Progenitor cell of endocrine pancreas (in vitro differentiated cells): ENCODE data around the gene DPP6. TPM values are rescaled to one million over a fixed set of nuclear protein-coding genes. Genes with fewer than 3 reads are reported as not detected.

ENCODE experiments used
- DNase-seq: peaks from one replicate; pipeline ENCODE4 v3.0.0; 2021; ENCODE audit warnings: low spot score; ENCODE audit not compliant: unreplicated experiment
- H3K27ac Mint-ChIP-seq: 2 replicates; pipeline ENCODE4 v1.8.0; 2021; ENCODE audit warnings: mild to moderate bottlenecking, moderate library complexity, mixed read lengths
- H3K27me3 Mint-ChIP-seq: 2 replicates; pipeline ENCODE4 v1.8.0; 2021; ENCODE audit warnings: mixed read lengths
- H3K36me3 Mint-ChIP-seq: 2 replicates; pipeline ENCODE4 v1.8.0; 2022; ENCODE audit warnings: mixed read lengths; ENCODE audit not compliant: insufficient read depth
- H3K4me1 Mint-ChIP-seq: 2 replicates; pipeline ENCODE4 v1.8.0; 2021; ENCODE audit warnings: low read depth, mixed read lengths
- H3K4me3 Mint-ChIP-seq: 2 replicates; pipeline ENCODE4 v1.8.0; 2021; ENCODE audit warnings: low read depth, mild to moderate bottlenecking, moderate library complexity, mixed read lengths
- H3K9me3 Mint-ChIP-seq: 2 replicates; pipeline ENCODE4 v1.8.0; 2021; ENCODE audit warnings: low read depth, mixed read lengths
- total RNA-seq: library from RNA; stranded (reverse); gene quantifications from 2 replicates; pipeline ENCODE4 v1.2.1, GENCODE V29; 2021
- TF ChIP-seq, protein P1 (sequence below): fragments of 200-600 bp; sonication (generic); IDR thresholded peaks from one replicate; pipeline ENCODE4 v1.5.0; 2021; ENCODE audit warnings: antibody characterized with exemption, mild to moderate bottlenecking; ENCODE audit not compliant: unreplicated experiment

The DPP6 gene
- total RNA-seq, 1 donor from 2014 or later, result 13.4 TPM

DNA sequence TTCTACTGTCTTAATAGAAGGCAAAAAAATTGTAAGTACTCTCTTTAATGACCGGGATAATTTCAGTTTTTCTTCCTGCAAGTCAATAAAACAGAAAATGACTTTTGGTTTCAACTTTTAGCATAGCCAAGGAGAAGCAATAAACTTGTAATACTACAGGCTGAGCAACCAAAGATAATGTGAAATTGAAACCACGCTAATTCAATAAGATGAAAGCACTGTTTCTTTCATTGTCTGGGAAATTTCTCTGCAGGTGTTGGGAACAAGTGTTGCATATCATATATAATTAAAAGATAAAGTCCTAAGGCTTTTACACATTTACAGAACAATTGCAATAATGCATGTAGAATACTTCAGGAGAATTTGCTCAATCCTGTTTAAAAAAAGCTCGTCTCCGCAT lies 488.4 kb downstream of the DPP6 start:
- Mint-ChIP-seq H3K4me3 (no peak overlapping the region), H3K9me3 (peaks cover 4% of the 10 kb centered on the region), H3K27me3 (no peaks in the 10 kb centered on the region), H3K4me1 (peaks cover 6% of the 10 kb centered on the region), H3K36me3 (no peaks in the 10 kb centered on the region), H3K27ac (no peak overlapping the region)
- TF ChIP-seq, protein P1, sequence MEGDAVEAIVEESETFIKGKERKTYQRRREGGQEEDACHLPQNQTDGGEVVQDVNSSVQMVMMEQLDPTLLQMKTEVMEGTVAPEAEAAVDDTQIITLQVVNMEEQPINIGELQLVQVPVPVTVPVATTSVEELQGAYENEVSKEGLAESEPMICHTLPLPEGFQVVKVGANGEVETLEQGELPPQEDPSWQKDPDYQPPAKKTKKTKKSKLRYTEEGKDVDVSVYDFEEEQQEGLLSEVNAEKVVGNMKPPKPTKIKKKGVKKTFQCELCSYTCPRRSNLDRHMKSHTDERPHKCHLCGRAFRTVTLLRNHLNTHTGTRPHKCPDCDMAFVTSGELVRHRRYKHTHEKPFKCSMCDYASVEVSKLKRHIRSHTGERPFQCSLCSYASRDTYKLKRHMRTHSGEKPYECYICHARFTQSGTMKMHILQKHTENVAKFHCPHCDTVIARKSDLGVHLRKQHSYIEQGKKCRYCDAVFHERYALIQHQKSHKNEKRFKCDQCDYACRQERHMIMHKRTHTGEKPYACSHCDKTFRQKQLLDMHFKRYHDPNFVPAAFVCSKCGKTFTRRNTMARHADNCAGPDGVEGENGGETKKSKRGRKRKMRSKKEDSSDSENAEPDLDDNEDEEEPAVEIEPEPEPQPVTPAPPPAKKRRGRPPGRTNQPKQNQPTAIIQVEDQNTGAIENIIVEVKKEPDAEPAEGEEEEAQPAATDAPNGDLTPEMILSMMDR, result no peak
- no peak for DNase-seq

- TF ChIP-seq, protein P1, result no peak
- no peak for DNase-seq
- no peaks in the 10 kb centered on the region for H3K27me3 Mint-ChIP-seq
- H3K4me1 Mint-ChIP-seq, result peaks cover 10% of the 10 kb centered on the region
- no peak overlapping the region for H3K4me3 Mint-ChIP-seq
- H3K9me3 Mint-ChIP-seq, result no peaks in the 10 kb centered on the region
- no peak overlapping the region for H3K27ac Mint-ChIP-seq
- no peaks in the 10 kb centered on the region for H3K36me3 Mint-ChIP-seq
Observed at GRCh38 chr7:154541606-154542005, 489.4 kb downstream of the DPP6 start.

DNA sequence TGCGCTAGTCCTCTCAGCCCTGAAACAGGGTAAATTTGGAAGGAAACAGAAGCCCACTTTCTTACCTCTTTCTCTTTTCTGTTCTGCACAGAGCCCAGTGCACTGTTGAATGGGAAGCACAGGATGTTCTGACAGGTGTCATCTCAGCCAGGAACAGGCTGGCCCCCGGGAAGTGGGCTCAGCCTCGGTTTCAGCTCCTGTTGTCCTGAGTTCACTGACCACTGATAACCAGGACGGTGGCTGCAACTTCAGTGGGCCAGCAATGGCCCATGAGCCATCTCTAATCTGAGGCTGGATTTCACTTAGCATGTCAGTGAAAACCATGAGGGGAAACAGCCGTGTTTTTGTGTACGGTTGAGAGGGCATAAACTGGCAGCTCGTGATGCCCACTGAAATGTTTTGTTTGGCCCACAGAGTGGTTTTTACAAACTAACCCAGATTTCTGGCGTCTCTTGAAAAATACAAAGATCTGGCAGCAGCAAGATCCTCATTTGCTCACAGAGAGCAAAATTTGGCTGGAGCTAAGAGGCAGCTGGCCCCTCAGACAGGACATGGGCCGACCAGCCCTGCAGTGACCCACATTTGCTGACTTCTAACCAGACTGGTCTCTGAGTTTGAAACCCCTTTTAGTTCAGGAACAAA lies 494.9 kb downstream of the DPP6 start:
- TF ChIP-seq, protein P1, result no peak

DNA sequence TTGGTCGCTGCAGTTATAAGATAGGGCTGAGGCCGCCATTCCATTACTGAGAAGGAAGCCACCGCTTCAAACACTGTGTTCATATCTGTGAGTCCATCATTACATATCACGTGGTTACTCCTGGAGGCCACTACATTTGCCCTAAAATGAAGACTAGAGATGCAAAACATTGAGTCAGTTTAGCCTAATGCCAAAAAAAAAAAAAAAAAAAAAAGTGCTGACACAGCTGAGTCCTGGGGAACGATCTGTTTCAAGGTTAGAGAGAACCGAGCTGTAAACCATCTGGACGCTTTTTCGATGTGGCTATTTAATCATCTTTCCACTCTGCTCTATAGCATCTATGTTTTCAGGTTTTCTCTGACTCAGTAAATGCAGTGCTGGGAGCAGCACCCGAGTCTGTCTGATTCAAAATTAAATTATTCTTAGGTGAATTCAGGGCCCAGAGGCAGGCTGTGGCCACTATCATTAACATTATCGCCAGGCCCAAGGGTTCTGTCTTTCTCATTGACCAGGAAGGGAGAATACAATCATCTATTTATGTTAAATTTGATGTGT lies 501.6 kb downstream of the DPP6 start:
- no peak for DNase-seq
- no peaks in the 10 kb centered on the region for H3K4me1 Mint-ChIP-seq
- peaks cover 1% of the 10 kb centered on the region for H3K36me3 Mint-ChIP-seq
- H3K27ac Mint-ChIP-seq, result no peak overlapping the region
- no peak overlapping the region for H3K4me3 Mint-ChIP-seq
- TF ChIP-seq, protein P1, result no peak
- no peaks in the 10 kb centered on the region for H3K27me3 Mint-ChIP-seq
- peaks cover under 1% of the 10 kb centered on the region for H3K9me3 Mint-ChIP-seq

More for the DNA sequence above, 494.9 kb downstream of the DPP6 start:
- H3K4me1 Mint-ChIP-seq, result peaks cover 13% of the 10 kb centered on the region
- H3K27ac Mint-ChIP-seq, result no peak overlapping the region
- peaks cover 1% of the 10 kb centered on the region for H3K36me3 Mint-ChIP-seq
- DNase-seq, result no peak
- no peaks in the 10 kb centered on the region for H3K9me3 Mint-ChIP-seq
- no peak overlapping the region for H3K4me3 Mint-ChIP-seq
- H3K27me3 Mint-ChIP-seq, result no peaks in the 10 kb centered on the region

DNA sequence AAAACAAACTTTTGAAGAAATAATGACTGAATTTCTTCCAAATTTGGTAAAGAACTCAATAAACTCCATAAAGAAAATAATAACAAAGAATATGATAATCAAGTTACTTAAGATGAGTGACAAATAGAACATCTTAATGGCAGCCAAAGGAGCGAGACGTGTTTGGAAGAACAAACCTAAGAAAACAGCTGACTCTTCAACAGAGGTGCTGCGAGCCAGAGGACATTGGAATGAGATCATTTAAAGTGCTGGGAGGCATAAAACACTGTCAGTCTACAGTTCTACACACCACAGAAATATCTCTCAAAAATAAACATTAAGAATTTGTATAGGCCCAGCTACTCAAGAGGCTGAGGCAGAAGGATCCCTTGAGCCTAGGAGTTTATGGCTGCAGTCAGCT lies 507.3 kb downstream of the DPP6 start:
- H3K9me3 Mint-ChIP-seq, result peaks cover 11% of the 10 kb centered on the region
- H3K4me1 Mint-ChIP-seq, result peaks cover 7% of the 10 kb centered on the region
- no peak overlapping the region for H3K4me3 Mint-ChIP-seq
- H3K27me3 Mint-ChIP-seq, result no peaks in the 10 kb centered on the region
- TF ChIP-seq, protein P1, result no peak
- no peaks in the 10 kb centered on the region for H3K36me3 Mint-ChIP-seq
- H3K27ac Mint-ChIP-seq, result no peak overlapping the region
- no peak for DNase-seq
